ENCODE measurements around the gene TSHR.
"Not testable (repeated sequence)": the region's sequence is repeated elsewhere in the genome, so short reads cannot be mapped to it uniquely, and the experiment has no call there.

The TSHR gene

GRCh38 chr14:81028461-81028860 is 73.0 kb downstream of the TSHR start:
- no peaks in the 10 kb centered on the region for H3K9me3 ChIP-seq (ENCODE audit: control insufficient read depth, insufficient read depth, low read length)
- H3K27me3 ChIP-seq (ENCODE audit: control insufficient read depth, insufficient read depth, low read length) = no peaks in the 10 kb centered on the region
- no peak overlapping the region for H3K4me3 ChIP-seq (ENCODE audit: low read depth, low read length)
- no peaks in the 10 kb centered on the region for H3K36me3 ChIP-seq (ENCODE audit: control insufficient read depth, insufficient read depth, low read length)
- no peaks in the 10 kb centered on the region for H3K4me1 ChIP-seq (ENCODE audit: control insufficient read depth, insufficient read depth, low read length)
- H3K27ac ChIP-seq (ENCODE audit: low read depth, low read length) = no peak overlapping the region
- H3K9ac ChIP-seq (ENCODE audit: low read depth, low read length) = no peak overlapping the region

DNA sequence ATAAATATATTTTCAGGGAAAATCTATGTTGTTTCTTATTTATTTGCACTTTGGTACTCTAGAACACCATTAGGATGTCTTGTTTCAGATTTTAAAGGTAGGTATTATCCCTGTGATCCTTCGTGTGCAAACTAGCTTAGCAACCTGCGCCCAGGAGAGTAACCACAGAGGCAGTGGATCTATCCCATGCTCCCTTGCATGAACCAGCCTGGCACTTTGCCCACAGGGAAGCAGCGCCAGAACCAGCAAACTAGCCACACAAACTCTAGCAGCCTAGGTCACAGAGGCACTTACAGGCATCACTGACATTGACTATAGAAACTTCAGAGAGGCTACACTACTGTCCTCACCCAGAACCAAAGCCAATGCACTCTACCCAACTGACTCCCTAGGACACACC is 76.1 kb downstream of the TSHR start:
- H3K9me3 ChIP-seq (ENCODE audit: control insufficient read depth, insufficient read depth, low read length) = no peaks in the 10 kb centered on the region
- no peak overlapping the region for H3K27ac ChIP-seq (ENCODE audit: low read depth, low read length)
- no peak overlapping the region for H3K9ac ChIP-seq (ENCODE audit: low read depth, low read length)
- no peaks in the 10 kb centered on the region for H3K27me3 ChIP-seq (ENCODE audit: control insufficient read depth, insufficient read depth, low read length)
- no peaks in the 10 kb centered on the region for H3K4me1 ChIP-seq (ENCODE audit: control insufficient read depth, insufficient read depth, low read length)
- no peaks in the 10 kb centered on the region for H3K36me3 ChIP-seq (ENCODE audit: control insufficient read depth, insufficient read depth, low read length)
- no peak overlapping the region for H3K4me3 ChIP-seq (ENCODE audit: low read depth, low read length)

DNA sequence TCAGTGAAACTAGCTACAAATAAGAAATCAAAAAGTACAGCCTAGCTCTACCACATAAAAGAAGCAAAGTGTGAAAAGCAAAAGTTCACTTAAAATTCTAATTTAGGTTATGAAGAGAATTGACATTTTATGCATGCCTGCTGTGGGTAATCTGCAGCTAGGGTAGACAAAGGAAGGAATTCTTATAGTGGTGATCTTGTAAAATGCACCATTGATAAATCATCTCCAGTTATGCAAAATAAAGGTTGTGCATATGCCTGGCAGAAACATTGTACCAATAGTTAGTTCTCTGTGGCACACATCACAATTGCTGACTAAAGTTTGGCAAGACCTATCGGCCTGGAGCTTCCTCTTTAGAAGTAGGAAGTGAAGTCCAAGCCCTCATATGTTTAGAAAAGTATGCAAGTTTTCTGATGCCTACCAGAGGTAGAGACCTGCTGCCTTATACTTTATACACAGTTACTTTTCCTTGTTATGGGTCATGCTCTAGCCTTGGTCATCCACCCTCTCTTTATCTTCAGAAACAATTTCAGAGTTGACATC is 78.3 kb downstream of the TSHR start:
- no peaks in the 10 kb centered on the region for H3K36me3 ChIP-seq (ENCODE audit: control insufficient read depth, insufficient read depth, low read length)
- no peaks in the 10 kb centered on the region for H3K27me3 ChIP-seq (ENCODE audit: control insufficient read depth, insufficient read depth, low read length)

GRCh38 chr14:81042438-81042837 is 87.0 kb downstream of the TSHR start:
- Histone ChIP-seq H3K9me3 (ENCODE audit: control insufficient read depth, insufficient read depth, low read length) (no peaks in the 10 kb centered on the region; the same call in 1 of the 2 replicates), H3K9ac (ENCODE audit: low read depth, low read length) (no peak overlapping the region), H3K36me3 (ENCODE audit: control insufficient read depth, insufficient read depth, low read length) (no peaks in the 10 kb centered on the region), H3K27me3 (ENCODE audit: control insufficient read depth, insufficient read depth, low read length) (no peaks in the 10 kb centered on the region), H3K27ac (ENCODE audit: low read depth, low read length) (no peak overlapping the region), H3K4me1 (ENCODE audit: control insufficient read depth, insufficient read depth, low read length) (no peaks in the 10 kb centered on the region), H3K4me3 (ENCODE audit: low read depth, low read length) (no peak overlapping the region)

More for the DNA sequence above, 78.3 kb downstream of the TSHR start:
- H3K4me3 ChIP-seq (ENCODE audit: low read depth, low read length) = no peak overlapping the region
- H3K4me1 ChIP-seq (ENCODE audit: control insufficient read depth, insufficient read depth, low read length) = no peaks in the 10 kb centered on the region
- no peak overlapping the region for H3K27ac ChIP-seq (ENCODE audit: low read depth, low read length)
- H3K9ac ChIP-seq (ENCODE audit: low read depth, low read length) = no peak overlapping the region
- no peaks in the 10 kb centered on the region for H3K9me3 ChIP-seq (ENCODE audit: control insufficient read depth, insufficient read depth, low read length)

DNA sequence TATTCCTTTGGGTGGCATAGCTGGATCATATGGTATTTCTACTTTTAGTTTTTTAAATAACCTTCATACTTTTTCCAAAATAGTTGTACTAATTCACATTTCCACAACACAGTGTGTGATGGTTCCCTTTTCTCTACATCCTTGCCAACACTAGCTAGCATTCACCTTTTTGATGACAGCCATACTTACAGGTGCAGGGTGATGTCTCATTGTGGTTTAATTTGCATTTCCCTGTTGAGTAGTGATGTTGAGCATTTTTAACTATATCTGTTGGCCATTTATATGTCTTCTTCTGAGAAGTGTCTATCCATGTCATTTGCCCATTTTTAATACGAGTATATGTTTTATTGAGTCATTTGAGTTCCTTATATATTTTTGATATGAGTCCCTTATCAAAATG is 96.1 kb downstream of the TSHR start:
- Histone ChIP-seq H3K4me3 (ENCODE audit: low read depth, low read length) (no peak overlapping the region), H3K27ac (ENCODE audit: low read depth, low read length) (no peak overlapping the region)

DNA sequence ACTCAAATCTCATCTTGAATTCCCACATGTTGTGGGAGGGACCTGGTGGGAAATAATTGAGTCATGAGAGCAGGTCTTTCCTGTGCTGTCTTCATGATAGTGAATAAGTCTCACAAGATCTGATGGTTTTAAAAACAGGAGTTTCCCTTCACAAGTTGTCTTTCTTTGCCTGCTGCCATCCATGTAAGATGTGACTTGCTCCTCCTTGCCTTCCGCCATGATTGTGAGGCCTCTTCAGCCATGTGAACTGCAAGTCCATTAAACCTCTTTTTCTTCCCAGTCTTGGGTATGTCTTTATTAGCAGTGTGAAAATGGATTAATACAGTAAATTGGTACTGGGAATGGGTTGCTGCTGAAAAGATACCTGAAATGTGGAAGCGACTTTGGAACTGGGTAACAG is 98.6 kb downstream of the TSHR start:
- not testable (repeated sequence) for H3K27ac ChIP-seq (ENCODE audit: low read depth, low read length); H3K4me1 ChIP-seq (ENCODE audit: control insufficient read depth, insufficient read depth, low read length); H3K27me3 ChIP-seq (ENCODE audit: control insufficient read depth, insufficient read depth, low read length); H3K36me3 ChIP-seq (ENCODE audit: control insufficient read depth, insufficient read depth, low read length); H3K9ac ChIP-seq (ENCODE audit: low read depth, low read length); H3K4me3 ChIP-seq (ENCODE audit: low read depth, low read length)
- H3K9me3 ChIP-seq (ENCODE audit: control insufficient read depth, insufficient read depth, low read length) = peaks cover 23% of the 10 kb centered on the region

More for the DNA sequence above, 96.1 kb downstream of the TSHR start:
- H3K9me3 ChIP-seq (ENCODE audit: control insufficient read depth, insufficient read depth, low read length) = peaks cover 22% of the 10 kb centered on the region
- no peaks in the 10 kb centered on the region for H3K36me3 ChIP-seq (ENCODE audit: control insufficient read depth, insufficient read depth, low read length)
- no peaks in the 10 kb centered on the region for H3K27me3 ChIP-seq (ENCODE audit: control insufficient read depth, insufficient read depth, low read length)
- H3K4me1 ChIP-seq (ENCODE audit: control insufficient read depth, insufficient read depth, low read length) = no peaks in the 10 kb centered on the region
- H3K9ac ChIP-seq (ENCODE audit: low read depth, low read length) = no peak overlapping the region

DNA sequence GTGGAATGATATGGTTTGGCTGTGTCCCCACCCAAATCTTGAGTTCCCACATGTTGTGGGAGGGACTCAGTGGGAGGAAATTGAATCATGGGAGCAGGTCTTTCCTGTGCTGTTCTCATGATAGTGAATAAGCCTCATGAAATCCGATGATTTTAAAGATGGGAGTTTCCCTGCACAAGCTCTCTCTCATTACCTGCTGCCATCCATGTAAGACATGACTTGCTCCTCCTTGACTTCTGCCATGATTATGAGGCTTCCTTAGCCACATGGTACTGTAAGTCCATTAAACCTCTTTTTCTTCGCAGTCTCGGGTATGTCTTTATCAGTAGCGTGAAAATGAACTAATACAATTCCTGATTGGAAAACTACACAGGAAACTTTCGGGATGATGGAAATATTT is 100.5 kb downstream of the TSHR start:
- H3K27ac ChIP-seq (ENCODE audit: low read depth, low read length) = no peak overlapping the region
- no peaks in the 10 kb centered on the region for H3K36me3 ChIP-seq (ENCODE audit: control insufficient read depth, insufficient read depth, low read length)
- no peaks in the 10 kb centered on the region for H3K27me3 ChIP-seq (ENCODE audit: control insufficient read depth, insufficient read depth, low read length)
- peaks cover 23% of the 10 kb centered on the region for H3K9me3 ChIP-seq (ENCODE audit: control insufficient read depth, insufficient read depth, low read length)
- no peak overlapping the region for H3K4me3 ChIP-seq (ENCODE audit: low read depth, low read length)
- no peak overlapping the region for H3K9ac ChIP-seq (ENCODE audit: low read depth, low read length)
- no peaks in the 10 kb centered on the region for H3K4me1 ChIP-seq (ENCODE audit: control insufficient read depth, insufficient read depth, low read length)

DNA sequence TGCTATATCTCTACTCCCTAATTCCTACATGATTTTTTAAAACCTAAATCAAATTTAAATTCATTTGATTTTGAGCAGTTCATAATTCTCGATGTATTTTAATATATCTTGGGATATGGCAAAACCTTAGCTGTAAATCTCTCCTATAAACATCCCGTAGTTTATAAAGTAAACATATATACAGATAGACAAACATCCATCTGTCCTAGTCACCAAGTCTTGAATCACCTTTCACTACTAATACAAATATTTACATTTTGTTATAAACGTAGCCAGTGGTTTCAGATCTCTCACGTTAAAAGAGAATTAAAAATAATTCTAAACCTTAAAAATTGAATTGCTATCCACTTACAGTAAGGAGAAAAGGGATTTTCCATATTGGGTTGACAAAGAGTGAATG is 107.0 kb downstream of the TSHR start:
- Histone ChIP-seq H3K27ac (ENCODE audit: low read depth, low read length) (no peak overlapping the region), H3K36me3 (ENCODE audit: control insufficient read depth, insufficient read depth, low read length) (no peaks in the 10 kb centered on the region), H3K9ac (ENCODE audit: low read depth, low read length) (no peak overlapping the region), H3K4me3 (ENCODE audit: low read depth, low read length) (no peak overlapping the region), H3K4me1 (ENCODE audit: control insufficient read depth, insufficient read depth, low read length) (no peaks in the 10 kb centered on the region), H3K9me3 (ENCODE audit: control insufficient read depth, insufficient read depth, low read length) (no peaks in the 10 kb centered on the region; the same call in 1 of the 2 replicates), H3K27me3 (ENCODE audit: control insufficient read depth, insufficient read depth, low read length) (no peaks in the 10 kb centered on the region)

GRCh38 chr14:81062816-81063215 is 107.4 kb downstream of the TSHR start:
- Histone ChIP-seq H3K36me3 (ENCODE audit: control insufficient read depth, insufficient read depth, low read length) (no peaks in the 10 kb centered on the region), H3K9me3 (ENCODE audit: control insufficient read depth, insufficient read depth, low read length) (no peaks in the 10 kb centered on the region), H3K27me3 (ENCODE audit: control insufficient read depth, insufficient read depth, low read length) (no peaks in the 10 kb centered on the region), H3K9ac (ENCODE audit: low read depth, low read length) (no peak overlapping the region), H3K27ac (ENCODE audit: low read depth, low read length) (no peak overlapping the region), H3K4me1 (ENCODE audit: control insufficient read depth, insufficient read depth, low read length) (no peaks in the 10 kb centered on the region), H3K4me3 (ENCODE audit: low read depth, low read length) (no peak overlapping the region)

GRCh38 chr14:81066672-81067071 is 111.3 kb downstream of the TSHR start:
- Histone ChIP-seq H3K27me3 (ENCODE audit: control insufficient read depth, insufficient read depth, low read length) (no peaks in the 10 kb centered on the region), H3K9ac (ENCODE audit: low read depth, low read length) (no peak overlapping the region), H3K36me3 (ENCODE audit: control insufficient read depth, insufficient read depth, low read length) (no peaks in the 10 kb centered on the region), H3K27ac (ENCODE audit: low read depth, low read length) (no peak overlapping the region), H3K9me3 (ENCODE audit: control insufficient read depth, insufficient read depth, low read length) (peaks cover 4% of the 10 kb centered on the region; the same call in 1 of the 2 replicates), H3K4me3 (ENCODE audit: low read depth, low read length) (no peak overlapping the region), H3K4me1 (ENCODE audit: control insufficient read depth, insufficient read depth, low read length) (no peaks in the 10 kb centered on the region)

DNA sequence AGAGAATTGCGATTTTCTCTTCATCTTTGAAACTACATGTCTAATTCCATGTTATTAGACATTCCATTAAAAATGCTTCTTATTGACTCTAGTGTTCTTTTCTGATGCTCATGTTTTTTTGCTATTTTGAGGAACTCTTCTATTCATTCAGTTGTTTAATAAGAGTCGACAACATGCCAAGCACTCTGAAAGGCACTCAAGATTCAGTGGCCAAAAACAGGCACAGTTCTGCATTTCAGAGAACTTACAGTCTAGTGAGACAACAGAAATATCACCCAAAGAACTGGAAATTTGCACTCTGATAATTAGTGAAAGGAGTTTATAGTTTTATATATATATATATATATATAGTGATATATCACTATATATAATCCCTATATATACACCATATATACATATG is 111.7 kb downstream of the TSHR start:
- Histone ChIP-seq H3K9me3 (ENCODE audit: control insufficient read depth, insufficient read depth, low read length) (peaks cover 4% of the 10 kb centered on the region; the same call in 1 of the 2 replicates), H3K36me3 (ENCODE audit: control insufficient read depth, insufficient read depth, low read length) (no peaks in the 10 kb centered on the region), H3K9ac (ENCODE audit: low read depth, low read length) (no peak overlapping the region), H3K4me3 (ENCODE audit: low read depth, low read length) (no peak overlapping the region), H3K4me1 (ENCODE audit: control insufficient read depth, insufficient read depth, low read length) (no peaks in the 10 kb centered on the region), H3K27me3 (ENCODE audit: control insufficient read depth, insufficient read depth, low read length) (no peaks in the 10 kb centered on the region), H3K27ac (ENCODE audit: low read depth, low read length) (no peak overlapping the region)

Data from HUES48 (cell line).